SH-SY5Y (cell line): ENCODE results near the gene MYLK.

ENCODE experiments used
- GATA2 ChIP-seq: IDR thresholded peaks from 2 replicates; pipeline ENCODE4 v1.6.1; 2011; ENCODE audit warnings: mild to moderate bottlenecking, low read depth, low read length
- GATA3 ChIP-seq: IDR thresholded peaks from 2 replicates; pipeline ENCODE4 v1.6.1; 2011; ENCODE audit warnings: low read depth, mild to moderate bottlenecking, low read length, moderate library complexity

DNA sequence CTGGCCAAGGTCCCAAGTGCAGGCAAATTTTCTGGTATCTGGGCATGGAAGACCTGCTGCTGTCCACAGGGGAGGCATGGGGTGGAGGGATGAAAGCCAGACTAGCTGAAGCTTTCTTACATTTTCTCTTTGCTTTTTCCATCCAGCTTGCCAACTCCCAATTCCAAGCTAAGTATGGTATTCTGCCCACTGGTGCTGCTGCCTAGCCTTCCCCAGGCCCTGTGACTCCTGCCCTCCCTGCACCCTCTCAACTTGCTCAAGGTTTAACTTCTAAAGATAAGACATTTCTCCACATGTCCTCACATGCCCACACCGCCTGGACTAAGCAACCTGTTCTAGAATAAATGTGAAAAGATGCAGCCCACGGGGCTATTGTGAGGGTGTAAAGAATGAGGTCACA, 239.8 kb downstream of the MYLK start:
- no peak for TF ChIP-seq GATA2
- TF ChIP-seq GATA3, result no peak
